ENCODE measurements around the gene VILL. TPM values are rescaled to one million over a fixed set of nuclear protein-coding genes. Genes with fewer than 3 reads are reported as not detected.

VILL gene
- total and polyA plus RNA-seq, 2 donors (not counting 3 experiments of a cell fraction or from before 2014, with no cell fraction given) = 9.0 to 10.0 TPM

- no peaks in the 10 kb centered on the region for H4K20me1 ChIP-seq (replicated peaks; ENCODE audit: control insufficient read depth, extremely low read depth, insufficient read depth, low read length)
- FAIRE-seq (peak; percentile 77), DNase-seq (ENCODE audit: low read depth, low spot score) (peak; percentile 65)
- no peaks in the 10 kb centered on the region for H3K36me3 ChIP-seq (ENCODE audit: control insufficient read depth in 2 of 2, extremely low read depth in 1 of 2, insufficient read depth in 2 of 2, low read length in 2 of 2)
- no peak for TF ChIP-seq MAX (IDR thresholded peaks at IDR 0.05; ENCODE audit: insufficient read depth, insufficient read length)
- peak; percentile 85 to 92 for TF ChIP-seq CTCF (IDR thresholded peaks at IDR 0.05; ENCODE audit: extremely low read depth in 1 of 2, insufficient read depth in 1 of 2, low read depth in 1 of 2, low read length in 2 of 2)
- TF ChIP-seq POLR2A (IDR thresholded peaks at IDR 0.05; ENCODE audit: low read depth, low read length) = no peak
- H3K79me2 ChIP-seq (ENCODE audit: control insufficient read depth, insufficient read depth, low read length) = no peaks in the 10 kb centered on the region
- no peaks in the 10 kb centered on the region for H3K27me3 ChIP-seq (ENCODE audit: control insufficient read depth in 2 of 2, insufficient read depth in 2 of 2, low read length in 2 of 2)
- H3K9ac ChIP-seq (replicated peaks; ENCODE audit: extremely low read depth, insufficient read depth, low read length) = no peak overlapping the region
- no peak overlapping the region for H3K4me2 ChIP-seq (ENCODE audit: insufficient read depth, low read length)
- no peak overlapping the region for H2AFZ ChIP-seq (ENCODE audit: low read depth, low read length)
- H3K9me1 ChIP-seq (replicated peaks; ENCODE audit: control insufficient read depth, extremely low read depth, insufficient read depth, low read length) = no peaks in the 10 kb centered on the region
- H3K9me3 ChIP-seq (replicated peaks; ENCODE audit: control insufficient read depth, insufficient read depth, low read length) = no peaks in the 10 kb centered on the region
- dilution Hi-C loops (cut with MboI; ENCODE audit: extremely low pct_ligation_motif_present, low sequenced_read_pairs) = no loop called here
- ChIA-PET CTCF (interaction anchor here (0.6 to 5.1 kb wide), 46 partner anchors 9 to 376 kb away, joined by 3 to 57 read pairs (median 5); partner anchors contain the start of genes CTDSPL and PLCD1), POLR2A (interaction anchor here (1.1 kb wide), 1 partner anchor 112 kb away, joined by 5 read pairs; no protein-coding TSS in a partner anchor)
- intact Hi-C loops (cut with micrococcal nuclease) = loop anchor here (1.0 kb wide), 3 partner anchors 11 to 112 kb away; no protein-coding TSS in a partner anchor
- no peak overlapping the region for H3K27ac ChIP-seq (ENCODE audit: insufficient read depth, low read depth, low read length)
- no peak overlapping the region for H3K4me3 ChIP-seq (replicated peaks in 1 of 3; ENCODE audit: insufficient read depth in 1 of 3, low read depth in 1 of 3, low read length in 3 of 3)
- H3K4me1 ChIP-seq (ENCODE audit: control insufficient read depth, extremely low read depth, insufficient read depth, low read length) = peaks cover 7% of the 10 kb centered on the region
- no TSS peak for BruUV-seq (replicated peaks)
These were observed 23.2 kb upstream of the VILL start for GRCh38 chr3:37967260-37967881.

- Histone ChIP-seq H3K79me2 (ENCODE audit: control insufficient read depth, insufficient read depth, low read length) (no peaks in the 10 kb centered on the region), H3K27ac (ENCODE audit: insufficient read depth, low read depth, low read length) (no peak overlapping the region), H3K4me3 (replicated peaks in 1 of 3; ENCODE audit: insufficient read depth in 1 of 3, low read depth in 1 of 3, low read length in 3 of 3) (no peak overlapping the region), H2AFZ (ENCODE audit: low read depth, low read length) (no peak overlapping the region), H3K9me1 (replicated peaks; ENCODE audit: control insufficient read depth, extremely low read depth, insufficient read depth, low read length) (no peaks in the 10 kb centered on the region), H3K4me2 (ENCODE audit: insufficient read depth, low read length) (no peak overlapping the region), H3K9me3 (replicated peaks; ENCODE audit: control insufficient read depth, insufficient read depth, low read length) (no peaks in the 10 kb centered on the region), H3K9ac (replicated peaks; ENCODE audit: extremely low read depth, insufficient read depth, low read length) (no peak overlapping the region), H4K20me1 (replicated peaks; ENCODE audit: control insufficient read depth, extremely low read depth, insufficient read depth, low read length) (no peaks in the 10 kb centered on the region), H3K27me3 (ENCODE audit: control insufficient read depth in 2 of 2, insufficient read depth in 2 of 2, low read length in 2 of 2) (no peaks in the 10 kb centered on the region), H3K36me3 (ENCODE audit: control insufficient read depth in 2 of 2, extremely low read depth in 1 of 2, insufficient read depth in 2 of 2, low read length in 2 of 2) (peaks cover 0 to 1% of the 10 kb centered on the region in 2 experiments), H3K4me1 (ENCODE audit: control insufficient read depth, extremely low read depth, insufficient read depth, low read length) (peaks cover 7% of the 10 kb centered on the region)
- no TSS peak for BruUV-seq (replicated peaks)
- FAIRE-seq (no peak), DNase-seq (ENCODE audit: low read depth, low spot score) (no peak)
- intact Hi-C loops (cut with micrococcal nuclease) (no loop called here), dilution Hi-C loops (cut with MboI; ENCODE audit: extremely low pct_ligation_motif_present, low sequenced_read_pairs) (no loop called here)
- CTCF ChIA-PET = interaction anchor here (0.9 to 5.1 kb wide), 24 partner anchors 11 to 151 kb away, joined by 3 to 57 read pairs (median 5); partner anchors contain the start of genes CTDSPL and PLCD1
- POLR2A ChIA-PET = interaction anchor here (1.1 kb wide), 1 partner anchor 113 kb away, joined by 5 read pairs; no protein-coding TSS in a partner anchor
- TF ChIP-seq CTCF (IDR thresholded peaks at IDR 0.05; ENCODE audit: extremely low read depth in 1 of 2, insufficient read depth in 1 of 2, low read depth in 1 of 2, low read length in 2 of 2) (no peak), POLR2AphosphoS5 (IDR thresholded peaks at IDR 0.05; ENCODE audit: insufficient read depth, low read depth, low read length) (no peak), MYC (IDR thresholded peaks at IDR 0.05; ENCODE audit: low read depth, low read length) (no peak), EZH2 (IDR thresholded peaks at IDR 0.05; ENCODE audit: borderline replicate concordance, low read depth, low read length, severe bottlenecking) (no peak), POLR2A (IDR thresholded peaks at IDR 0.05; ENCODE audit: low read depth, low read length) (no peak)
These were observed 22.4 kb upstream of the VILL start for GRCh38 chr3:37968199-37968598.
